ENCODE results near the gene SRI.

Gene SRI

GRCh38 chr7:88224601-88225275, 4.9 kb upstream of the SRI start:
- peak in 3 of 4 experiments; percentile 16 to 65 (median 51) for DNase-seq

- DNase-seq = no peak
These were observed 3.4 kb upstream of the SRI start for GRCh38 chr7:88223265-88223664.

GRCh38 chr7:88218836-88219605, 817 bp downstream of the SRI start:
- peak; percentile 54 to 70 (median 67) for DNase-seq

GRCh38 chr7:88218429-88218745, 1.5 kb downstream of the SRI start:
- DNase-seq = peak in 1 of 4 experiments; percentile 34

- DNase-seq = peak in 2 of 4 experiments; percentile 13 to 51
These were observed 2.0 kb downstream of the SRI start for GRCh38 chr7:88217675-88218428.

- no peak for DNase-seq
These were observed 3.6 kb downstream of the SRI start for GRCh38 chr7:88216276-88216675.

- DNase-seq = no peak
These were observed 4.5 kb downstream of the SRI start for GRCh38 chr7:88215295-88215694.

GRCh38 chr7:88214456-88214855, 5.4 kb downstream of the SRI start:
- no peak for DNase-seq

GRCh38 chr7:88212918-88213317, 6.9 kb downstream of the SRI start:
- DNase-seq = no peak

- DNase-seq = no peak
These were observed 11.3 kb downstream of the SRI start for GRCh38 chr7:88208521-88208920.

GRCh38 chr7:88206254-88206653, 13.6 kb downstream of the SRI start:
- no peak for DNase-seq

- no peak for DNase-seq
These were observed 14.7 kb downstream of the SRI start for GRCh38 chr7:88205179-88205578.

GRCh38 chr7:88204525-88205110, 15.2 kb downstream of the SRI start:
- no peak for DNase-seq

- no peak for DNase-seq
These were observed 16.4 kb downstream of the SRI start for GRCh38 chr7:88203401-88203800.

GRCh38 chr7:88202799-88203198, 17.0 kb downstream of the SRI start:
- DNase-seq = no peak

GRCh38 chr7:88202278-88202677, 17.6 kb downstream of the SRI start:
- DNase-seq = no peak

- no peak for DNase-seq
These were observed 18.5 kb downstream of the SRI start for GRCh38 chr7:88201305-88201704.

GRCh38 chr7:88200789-88201188, 19.0 kb downstream of the SRI start:
- no peak for DNase-seq

GRCh38 chr7:88200261-88200660, 19.6 kb downstream of the SRI start:
- no peak for DNase-seq

- DNase-seq = no peak
These were observed 27.9 kb downstream of the SRI start for GRCh38 chr7:88191911-88192310.

GRCh38 chr7:88185650-88186049, 34.2 kb downstream of the SRI start:
- DNase-seq = no peak

- no peak for DNase-seq
These were observed 35.0 kb downstream of the SRI start for GRCh38 chr7:88184848-88185304.

- no peak for DNase-seq
These were observed 36.8 kb downstream of the SRI start for GRCh38 chr7:88183051-88183450.

Measured in suppressor macrophage (primary cell).